ENCODE measurements around the gene STN1.

GRCh38 chr10:103847346-103847745, 70.6 kb downstream of the STN1 start:
- TF ChIP-seq CTCF (IDR thresholded peaks at IDR 0.05; ENCODE audit: low read depth, low read length) = no peak
- TF ChIP-seq EZH2phosphoT487 (IDR thresholded peaks at IDR 0.05; ENCODE audit: low read depth) = no peak

Measured in OCI-LY3 (cell line).